GM19452 (cell line): ENCODE data around the gene SEC24D.

Experiments
- ATAC-seq: cut with Tn5 transposase; IDR thresholded peaks from one replicate; pipeline ENCODE4 v1.9.1; 2021; ENCODE audit not compliant: unreplicated experiment

The SEC24D gene

DNA sequence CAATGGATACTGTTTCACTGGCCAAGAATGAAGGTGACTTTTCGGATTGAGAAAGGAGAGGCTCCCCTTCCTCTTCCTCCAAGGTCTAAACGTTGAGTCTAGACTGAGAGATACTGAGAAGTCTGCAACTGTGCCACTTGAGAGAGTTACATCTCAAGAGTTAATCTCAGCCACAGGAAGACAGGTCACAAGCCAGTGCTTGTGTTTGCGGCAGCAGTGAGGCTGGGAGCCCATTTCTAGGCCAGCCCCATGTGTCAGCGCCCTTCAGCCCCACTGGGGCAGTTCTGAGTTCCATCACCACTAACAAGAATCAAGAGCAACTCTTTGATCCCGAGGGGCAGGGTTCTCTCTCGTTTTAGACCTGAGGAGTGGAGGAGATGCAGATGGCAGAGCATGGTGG lies 7.3 kb upstream of the SEC24D start:
- no peak for ATAC-seq

DNA sequence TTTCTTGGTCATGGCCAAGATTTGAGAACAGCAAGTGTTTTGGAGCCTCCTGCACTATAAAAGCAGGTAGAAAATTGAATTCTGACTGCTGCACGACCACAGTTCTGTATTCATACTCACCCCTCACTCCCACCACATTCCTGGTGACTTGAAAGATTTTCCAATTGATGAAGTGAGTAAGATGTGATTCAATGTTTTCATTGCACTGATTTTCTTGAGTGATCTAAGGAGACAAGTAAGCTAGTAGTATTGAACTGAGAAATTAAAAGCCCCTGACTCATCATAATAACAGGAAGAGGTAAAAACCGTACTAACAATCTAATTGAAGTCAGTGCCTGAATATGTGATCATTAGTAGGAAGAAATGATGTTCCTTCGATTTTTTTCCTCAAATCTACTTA lies 6.1 kb upstream of the SEC24D start:
- no peak for ATAC-seq

DNA sequence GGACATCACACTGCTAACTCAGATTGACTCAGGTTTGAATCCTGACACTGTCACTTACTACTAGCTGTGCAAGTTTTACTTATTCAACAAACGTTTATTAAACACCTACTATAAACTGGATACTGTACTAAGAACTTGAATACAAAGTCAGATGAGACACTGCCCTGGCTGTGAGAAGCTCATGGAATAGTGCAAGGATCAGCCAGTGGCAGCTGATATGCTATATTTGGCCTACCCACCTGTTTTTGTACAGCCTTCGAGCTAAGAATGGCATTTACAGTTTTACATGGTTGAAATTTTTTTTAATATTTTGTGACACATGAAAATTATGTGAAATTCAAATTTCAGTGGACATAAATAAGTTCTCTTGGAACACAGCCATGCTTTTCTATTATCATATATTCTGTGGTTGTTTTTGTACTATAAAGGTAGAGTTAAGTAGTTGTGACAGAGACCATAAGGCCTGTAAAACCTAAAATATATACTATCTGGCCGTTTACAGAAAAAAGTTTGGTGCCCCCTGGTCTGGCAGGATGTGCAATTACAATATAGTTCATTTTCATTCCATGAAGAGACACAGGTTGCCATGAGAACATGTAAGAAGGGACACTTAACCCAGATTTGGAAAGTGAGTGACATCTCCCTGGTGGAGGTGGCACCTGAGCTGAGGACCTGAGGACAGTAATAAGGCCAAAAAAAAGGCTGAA lies 3.4 kb upstream of the SEC24D start:
- ATAC-seq: no peak

DNA sequence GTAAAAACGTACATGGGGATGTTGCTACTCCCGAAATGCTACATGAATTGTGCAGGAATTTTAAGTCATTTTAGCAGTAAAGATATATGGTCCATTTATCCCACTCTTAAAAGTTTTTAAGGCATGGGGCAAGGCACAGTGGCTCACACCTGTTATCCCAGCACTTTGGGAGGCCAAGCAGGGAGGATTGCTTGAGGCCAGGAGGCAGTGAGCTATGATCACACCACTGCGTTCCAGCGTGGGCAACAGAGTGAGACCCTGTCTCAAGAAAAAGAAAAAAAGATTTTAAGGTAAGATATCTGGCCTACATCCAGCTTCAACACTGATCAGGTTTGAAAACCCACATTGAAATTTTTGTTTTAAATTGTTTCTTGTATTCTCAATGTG lies 1.2 kb upstream of the SEC24D start:
- ATAC-seq: no peak

DNA sequence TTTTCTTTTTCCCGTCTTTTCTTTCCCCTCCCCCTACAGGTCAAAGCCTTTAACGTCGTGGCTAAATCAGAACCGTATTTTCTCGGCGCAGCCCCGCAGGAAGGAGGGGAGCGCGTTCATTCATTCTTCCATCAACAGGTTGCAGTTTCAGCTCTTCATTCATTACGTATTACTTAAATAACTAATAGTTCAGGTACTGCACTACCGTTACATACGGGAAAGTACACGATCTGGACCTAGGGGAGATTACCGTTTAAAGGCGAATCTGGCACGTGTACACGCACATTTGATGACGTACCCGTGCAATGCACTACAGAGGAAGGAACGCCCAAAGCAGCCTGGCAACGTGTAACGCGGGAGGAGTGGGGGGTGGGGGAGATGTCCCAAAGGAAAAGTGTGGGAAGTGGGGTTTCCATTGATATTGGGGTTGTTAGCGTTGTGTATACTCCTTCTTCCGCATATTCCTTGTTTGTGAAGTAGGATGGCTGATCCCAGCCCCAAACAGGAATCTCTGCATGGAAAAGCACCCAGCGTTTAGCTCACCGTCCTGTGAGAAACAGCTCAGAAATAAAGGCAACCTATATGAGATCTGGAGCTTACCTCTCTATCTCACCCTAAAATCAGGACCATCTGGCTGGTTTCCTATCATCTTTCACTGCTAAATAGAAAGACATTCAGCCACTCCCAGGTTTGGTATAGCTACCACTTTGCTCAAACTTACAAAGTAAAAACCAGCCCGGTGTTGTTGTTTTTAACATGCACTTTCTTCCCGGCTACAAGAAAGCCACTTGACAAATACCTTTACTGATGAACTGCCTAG lies 585 bp upstream of the SEC24D start:
- peak; percentile 36 for ATAC-seq

DNA sequence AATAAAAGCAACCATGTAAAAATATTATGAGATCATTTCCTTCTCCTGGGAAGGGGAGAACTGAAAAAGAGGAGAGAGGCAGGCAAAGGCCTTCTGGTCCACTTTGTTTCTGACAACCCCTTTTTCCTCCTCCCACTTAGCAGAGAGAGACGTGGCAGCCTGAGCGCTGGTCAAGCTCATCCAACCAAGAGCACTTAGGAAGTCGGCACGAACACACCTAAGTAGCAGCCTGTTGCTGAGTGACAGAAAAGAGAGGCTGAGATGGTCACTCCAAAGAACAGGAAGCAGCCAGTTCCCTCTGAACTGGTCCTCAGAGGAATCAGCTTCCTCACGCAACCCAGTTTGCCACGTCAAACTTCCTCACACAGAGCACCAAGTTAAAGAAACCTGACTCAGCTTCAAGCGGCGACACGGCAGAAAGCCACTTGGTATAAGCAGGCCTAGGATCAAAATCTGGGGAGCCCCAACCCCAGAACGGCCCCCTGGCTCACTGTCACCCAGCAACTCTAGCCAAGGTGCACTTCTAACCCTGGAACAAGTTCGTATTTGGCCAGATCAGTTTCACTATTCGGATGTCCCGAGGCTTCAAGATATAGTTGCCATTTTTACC lies 861 bp downstream of the SEC24D start:
- peak; percentile 63 for ATAC-seq

DNA sequence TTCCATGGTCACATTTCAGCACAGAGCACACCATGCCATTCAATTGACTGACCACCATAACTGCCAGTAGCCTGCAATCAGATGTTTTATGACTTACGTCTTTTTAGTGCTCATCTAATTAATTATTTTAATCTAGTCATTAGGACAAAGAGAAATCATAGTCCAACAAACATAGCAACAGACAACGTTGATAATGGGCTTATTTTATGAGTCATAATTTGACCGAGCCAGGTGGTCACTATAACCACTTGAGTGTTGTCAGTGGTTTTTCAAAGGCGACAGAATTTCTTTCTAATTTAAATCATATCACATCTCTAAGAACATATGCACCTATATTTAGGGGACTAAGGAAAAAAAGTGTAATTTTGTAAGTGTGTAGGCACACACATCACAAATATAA lies 1.9 kb downstream of the SEC24D start:
- no peak for ATAC-seq

DNA sequence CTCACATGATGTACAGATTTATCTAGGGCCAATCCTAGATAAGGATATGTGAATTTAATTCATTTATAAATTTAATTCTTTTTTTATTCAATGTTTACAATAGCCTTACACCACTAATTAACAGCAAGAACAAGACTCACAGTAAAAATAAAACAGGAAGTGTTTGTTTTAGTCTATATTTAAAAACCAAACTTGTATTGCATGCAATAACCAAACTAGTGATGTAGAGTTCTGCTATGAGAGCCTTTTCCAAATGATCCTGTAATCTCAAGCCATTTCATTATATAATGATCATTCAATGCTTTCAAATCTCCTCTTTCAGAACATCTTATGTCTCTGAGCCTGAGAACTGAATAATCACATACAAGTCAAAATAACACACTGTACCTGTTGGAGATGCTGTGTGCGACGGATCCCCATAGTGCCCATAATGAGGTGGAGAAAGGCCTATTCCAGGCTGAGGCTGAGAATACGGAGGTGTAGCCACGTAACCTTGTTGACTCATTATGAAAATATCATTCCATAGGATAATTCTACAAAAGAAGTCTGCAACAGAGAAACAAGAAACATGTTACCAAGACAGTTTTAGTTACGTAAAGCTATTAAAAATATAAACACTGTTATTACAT lies 2.6 kb downstream of the SEC24D start:
- no peak for ATAC-seq

DNA sequence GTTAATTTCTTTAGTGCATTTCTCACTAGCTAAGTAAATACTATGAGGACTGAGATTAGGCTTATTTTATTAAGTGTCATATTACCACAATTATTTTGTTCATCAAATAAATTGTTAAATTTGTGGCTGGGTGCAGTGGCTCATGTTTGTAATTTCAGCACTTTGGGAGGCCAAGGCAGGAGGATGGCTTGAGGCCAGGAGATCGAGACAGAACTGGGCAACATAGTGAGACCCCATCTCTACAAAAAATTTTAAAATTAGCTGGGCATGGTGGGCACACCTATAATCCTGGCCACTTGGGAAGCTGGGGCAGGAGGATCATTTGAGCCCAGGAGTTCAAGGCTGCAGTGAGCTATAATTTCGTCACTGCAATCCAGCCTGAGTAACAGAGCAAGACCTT lies 6.8 kb downstream of the SEC24D start:
- no peak for ATAC-seq

DNA sequence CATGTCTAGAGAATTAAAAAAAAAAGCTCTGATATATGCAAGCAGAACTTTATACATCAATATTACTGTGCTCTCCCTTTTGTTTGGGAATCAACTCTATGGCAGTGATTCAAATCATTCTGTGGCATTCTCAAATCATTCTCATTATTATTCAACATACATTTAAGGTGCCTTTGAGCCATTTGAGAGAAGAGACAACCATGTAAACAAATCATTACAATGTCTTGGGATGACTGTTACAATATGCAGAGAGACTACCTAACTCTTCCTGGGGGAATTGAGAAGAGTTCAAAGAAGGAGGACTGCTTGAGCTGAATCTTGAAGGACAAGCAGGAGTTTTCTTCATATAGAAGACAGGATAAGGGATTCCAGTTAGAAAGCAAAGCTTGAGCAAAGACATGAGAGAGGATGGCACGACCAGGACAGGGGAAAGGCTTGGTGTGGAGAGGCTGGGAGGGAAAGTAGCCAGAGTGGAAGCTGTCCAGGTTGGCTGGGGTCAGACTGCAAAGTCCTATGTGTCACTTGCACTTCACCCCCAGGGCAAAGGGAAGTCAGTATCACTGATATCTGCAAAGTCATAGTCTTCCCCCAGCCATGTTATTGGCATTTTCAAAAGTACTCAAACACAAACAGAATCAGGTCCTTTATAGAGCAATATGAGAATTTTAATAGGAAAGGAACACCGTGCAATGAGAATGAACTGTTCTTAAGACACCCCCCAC lies 9.0 kb downstream of the SEC24D start:
- ATAC-seq: no peak

DNA sequence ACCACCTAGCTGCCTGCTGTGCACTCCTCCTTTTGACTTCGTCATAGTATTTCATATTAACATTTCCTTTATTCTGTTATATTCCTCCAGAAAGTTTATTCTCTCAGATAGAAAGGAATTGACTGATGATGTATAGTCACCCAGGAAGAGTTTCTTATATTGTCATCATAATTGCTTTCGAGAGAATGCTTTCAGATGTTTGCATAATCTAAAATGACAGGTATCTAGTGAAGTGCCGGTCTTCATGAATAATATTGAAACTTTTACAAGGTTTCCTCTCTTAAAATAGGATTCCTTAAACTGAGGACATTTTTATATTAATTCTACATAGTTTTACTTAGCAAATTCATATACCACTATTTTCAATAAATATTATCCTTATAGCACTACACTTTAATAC lies 10.1 kb downstream of the SEC24D start:
- ATAC-seq: peak; percentile 53

DNA sequence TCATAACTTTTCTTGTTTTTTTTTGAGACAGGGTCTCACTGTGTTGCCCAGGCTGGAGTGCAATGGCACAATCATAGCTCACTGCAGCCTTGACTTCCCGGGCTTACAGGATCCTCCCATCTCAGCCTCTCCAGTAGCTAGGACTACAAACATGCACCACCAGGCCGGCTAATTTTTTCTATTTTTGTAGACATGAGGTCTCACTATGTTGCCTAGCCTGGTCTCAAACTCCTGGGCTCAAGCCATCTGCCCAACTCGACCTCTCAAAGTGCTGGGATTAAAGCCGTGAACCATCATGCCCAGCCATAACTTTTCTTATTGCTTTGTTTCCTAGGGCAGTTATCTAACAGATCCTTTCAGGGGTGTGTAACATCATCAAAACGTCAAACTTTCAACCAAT lies 11.8 kb downstream of the SEC24D start:
- ATAC-seq: no peak

DNA sequence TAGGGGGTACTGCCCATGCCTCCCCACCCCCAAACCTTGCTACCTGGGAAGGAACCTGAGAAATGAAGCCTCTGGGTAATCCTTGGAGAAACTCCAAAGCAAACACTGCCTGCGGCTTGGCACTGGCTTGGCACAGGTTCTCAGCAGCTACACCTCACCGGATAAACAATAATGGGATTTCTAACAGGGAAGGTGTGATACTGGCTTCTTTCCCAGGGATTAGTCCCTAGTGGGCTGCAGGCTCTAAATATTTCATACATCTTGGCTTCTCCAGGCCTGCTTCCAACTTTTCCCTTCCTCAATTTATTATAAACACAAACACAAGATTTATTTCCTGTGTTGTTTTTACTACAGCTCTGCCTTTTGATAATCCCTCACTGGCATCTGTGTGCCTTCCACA lies 12.5 kb downstream of the SEC24D start:
- ATAC-seq: no peak

DNA sequence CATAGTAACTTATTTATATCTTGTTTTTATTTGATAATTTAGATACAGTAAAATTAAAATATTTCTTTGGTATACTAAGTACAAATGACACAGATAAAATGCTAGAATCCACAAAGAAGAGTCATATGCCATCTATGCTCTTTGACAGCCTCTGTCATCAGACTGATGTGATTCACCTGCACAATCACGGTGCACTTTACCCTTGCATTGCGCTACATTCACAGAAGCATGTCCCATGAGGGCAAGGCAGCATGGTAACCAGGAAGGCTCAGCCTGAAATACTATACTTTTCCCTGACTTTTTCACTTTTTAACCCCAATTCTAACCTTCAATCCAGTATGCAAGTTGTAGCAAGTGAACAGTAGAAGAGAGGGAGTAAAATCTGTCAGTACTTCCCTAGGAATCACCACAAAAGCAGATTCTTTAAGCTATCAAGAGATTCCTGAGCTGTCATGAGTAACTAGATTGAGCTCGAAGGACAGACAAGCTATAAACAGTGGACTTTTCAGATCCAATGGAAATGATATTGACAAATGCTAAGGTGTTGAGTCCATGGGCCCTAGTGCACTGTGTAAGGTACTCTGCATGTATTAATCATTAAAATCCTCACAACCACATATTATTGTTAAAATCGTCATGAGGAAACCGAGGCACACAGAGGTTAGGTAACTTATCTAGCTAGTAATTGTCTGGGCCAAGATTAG lies 14.2 kb downstream of the SEC24D start:
- ATAC-seq: no peak

DNA sequence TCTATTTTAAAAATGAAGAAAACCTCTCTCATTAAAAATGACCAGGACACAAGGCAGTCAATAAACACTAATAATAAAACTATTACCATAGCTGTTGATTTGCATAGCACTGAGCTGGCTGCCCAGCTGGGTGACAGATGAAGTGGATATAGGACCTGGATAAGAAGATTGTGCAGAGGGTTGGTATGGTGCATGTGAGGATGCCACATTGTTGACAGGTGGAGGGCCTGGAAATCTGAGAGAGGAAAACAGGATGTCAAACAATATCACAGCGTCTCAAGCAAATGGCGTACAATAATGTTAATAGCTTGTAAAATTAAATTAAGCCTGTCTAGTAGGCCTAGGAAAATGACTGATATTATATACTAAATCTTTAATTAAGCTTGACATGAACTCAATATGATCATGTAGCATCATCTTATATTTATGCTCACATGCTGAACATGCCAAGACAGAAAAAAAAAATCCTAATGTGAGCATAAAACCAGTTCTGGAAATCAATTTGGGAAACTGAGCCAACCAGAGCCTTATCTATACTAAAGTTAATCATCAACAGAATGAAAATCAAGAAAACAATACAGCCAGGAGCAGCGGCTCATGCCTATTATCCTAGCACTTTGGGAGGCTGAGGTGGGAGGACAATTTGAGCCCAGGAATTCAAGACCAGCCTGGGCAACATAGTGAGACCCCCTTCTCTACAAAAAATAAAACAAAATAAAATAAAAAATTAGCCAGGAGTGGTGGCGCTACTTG lies 18.6 kb downstream of the SEC24D start:
- ATAC-seq: no peak

DNA sequence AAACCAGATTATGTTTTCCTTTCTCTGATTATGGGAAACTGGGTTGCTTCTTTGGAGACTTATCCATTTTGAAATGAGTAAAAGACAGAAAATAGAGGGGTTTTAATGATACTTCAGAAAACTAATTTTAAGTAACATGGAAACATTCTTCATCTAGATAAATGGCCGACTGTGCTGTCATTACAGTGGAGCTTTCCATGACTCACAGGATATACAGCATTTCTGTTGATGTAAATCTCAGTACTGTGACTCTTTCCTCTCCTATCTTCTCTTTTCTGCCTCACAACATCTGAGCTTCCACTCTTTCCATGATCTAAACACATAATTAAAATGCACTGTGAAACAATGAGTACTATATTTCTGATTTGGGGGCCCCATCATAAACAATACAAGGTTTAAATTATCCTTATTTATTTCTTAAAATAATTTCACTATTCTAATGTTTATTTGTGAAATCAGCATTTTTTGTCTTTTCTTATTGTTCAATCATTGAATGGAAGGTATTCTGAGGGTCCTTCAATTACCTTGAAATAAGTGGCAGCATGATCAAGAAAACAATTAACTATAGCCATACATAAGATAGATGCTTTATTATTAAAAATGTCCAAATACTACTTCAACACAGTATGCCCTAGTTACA lies 19.3 kb downstream of the SEC24D start:
- ATAC-seq: no peak

DNA sequence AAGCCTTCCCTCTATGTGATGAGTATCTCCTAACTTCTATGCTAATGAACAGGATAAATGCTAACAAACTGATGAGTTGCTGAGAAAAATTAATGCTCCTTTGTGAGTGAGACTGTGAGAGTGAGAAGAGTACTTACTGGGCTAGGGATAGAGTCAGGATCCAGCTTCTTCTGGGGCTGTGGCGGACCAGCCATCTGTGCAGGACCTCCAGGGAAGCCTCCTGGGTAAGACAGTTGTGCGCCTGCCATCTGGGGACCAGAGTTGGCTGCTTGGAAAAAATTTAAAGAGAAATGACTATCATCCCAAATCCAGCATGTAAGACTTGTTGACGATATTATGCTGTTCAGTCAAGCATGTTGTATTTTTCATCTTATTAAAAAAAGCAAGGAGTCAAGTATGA lies 21.0 kb downstream of the SEC24D start:
- no peak for ATAC-seq

DNA sequence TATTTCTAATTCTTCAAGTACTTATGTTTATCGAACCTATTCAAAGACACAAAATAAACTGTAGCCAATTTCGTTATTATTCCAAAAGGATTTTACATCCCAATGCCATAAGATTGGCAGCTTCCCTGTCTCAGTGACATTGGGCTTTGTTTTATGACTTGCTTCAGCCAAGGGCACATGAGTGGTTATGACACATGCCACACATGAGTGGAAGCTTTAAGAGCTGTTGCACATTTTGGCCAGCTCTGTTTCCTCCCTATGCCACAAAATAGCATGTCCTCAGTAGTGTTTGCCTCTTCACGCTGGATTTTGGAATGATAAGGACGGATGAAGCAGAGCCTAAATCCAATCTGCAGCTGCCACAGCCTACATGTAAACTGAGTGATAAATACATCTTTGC lies 21.9 kb downstream of the SEC24D start:
- ATAC-seq: no peak

DNA sequence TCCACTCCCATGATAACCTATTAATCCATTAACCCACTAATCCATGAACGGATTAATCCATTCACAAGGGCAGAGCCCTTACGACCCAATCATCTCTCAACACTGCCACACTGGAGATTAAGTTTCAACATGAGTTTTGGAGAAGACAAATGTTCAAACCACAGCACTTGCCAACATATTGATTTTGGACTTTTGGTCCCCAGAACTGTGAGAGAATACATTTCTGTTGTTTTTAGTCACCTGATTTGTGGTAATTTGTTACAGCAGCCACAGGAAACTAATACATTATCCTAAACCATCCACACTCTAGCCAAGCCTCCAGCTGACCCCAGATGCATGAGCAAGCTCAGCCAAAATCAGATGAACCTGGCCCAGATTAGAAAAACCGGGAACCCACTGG lies 22.4 kb downstream of the SEC24D start:
- ATAC-seq: no peak
